ES-I3 (cell line): ENCODE data around the gene ZNF582.
"Not testable (repeated sequence)": the region's sequence is repeated elsewhere in the genome, so short reads cannot be mapped to it uniquely, and the experiment has no call there.

ENCODE experiments used
- H3K36me3 ChIP-seq: 2 replicates; pipeline ENCODE4 v1.6.1; 2013; ENCODE audit warnings: mild to moderate bottlenecking, low read length, control low read depth, moderate library complexity; ENCODE audit not compliant: insufficient read depth
- H3K4me1 ChIP-seq: 2 replicates; pipeline ENCODE4 v1.6.1; 2013; ENCODE audit warnings: mild to moderate bottlenecking, control low read depth, low read length; ENCODE audit not compliant: insufficient read depth
- H3K9ac ChIP-seq: 2 replicates; pipeline ENCODE4 v1.6.1; 2013; ENCODE audit warnings: low read depth, mild to moderate bottlenecking, low read length, moderate library complexity
- H3K9me3 ChIP-seq: 2 replicates; pipeline ENCODE4 v1.6.1; 2013; ENCODE audit warnings: mild to moderate bottlenecking, low read length, moderate library complexity; ENCODE audit not compliant: control insufficient read depth, insufficient read depth

ZNF582 gene

DNA sequence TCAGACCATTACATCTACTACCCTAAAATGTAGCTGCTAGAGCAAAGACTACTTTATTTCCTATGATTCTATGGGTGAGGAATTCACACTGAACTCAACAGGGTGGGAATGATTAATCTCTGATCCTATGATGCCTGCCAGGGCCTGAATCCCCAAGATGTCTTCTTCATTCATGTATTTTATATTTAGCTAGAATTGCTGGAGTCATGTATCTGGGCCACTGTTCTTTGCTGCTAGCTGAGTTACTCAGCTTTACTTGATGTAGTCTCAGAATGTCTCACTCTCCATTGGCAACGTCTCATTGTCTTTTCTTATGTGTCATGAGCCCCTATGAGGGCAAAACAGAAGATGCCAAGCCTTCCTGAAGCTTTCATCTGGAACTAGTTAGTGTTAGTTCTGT is 21.1 kb downstream of the ZNF582 start:
- Histone ChIP-seq H3K4me1 (no peaks in the 10 kb centered on the region), H3K36me3 (peaks cover 40% of the 10 kb centered on the region), H3K9ac (no peak overlapping the region), H3K9me3 (peaks cover 11% of the 10 kb centered on the region)

DNA sequence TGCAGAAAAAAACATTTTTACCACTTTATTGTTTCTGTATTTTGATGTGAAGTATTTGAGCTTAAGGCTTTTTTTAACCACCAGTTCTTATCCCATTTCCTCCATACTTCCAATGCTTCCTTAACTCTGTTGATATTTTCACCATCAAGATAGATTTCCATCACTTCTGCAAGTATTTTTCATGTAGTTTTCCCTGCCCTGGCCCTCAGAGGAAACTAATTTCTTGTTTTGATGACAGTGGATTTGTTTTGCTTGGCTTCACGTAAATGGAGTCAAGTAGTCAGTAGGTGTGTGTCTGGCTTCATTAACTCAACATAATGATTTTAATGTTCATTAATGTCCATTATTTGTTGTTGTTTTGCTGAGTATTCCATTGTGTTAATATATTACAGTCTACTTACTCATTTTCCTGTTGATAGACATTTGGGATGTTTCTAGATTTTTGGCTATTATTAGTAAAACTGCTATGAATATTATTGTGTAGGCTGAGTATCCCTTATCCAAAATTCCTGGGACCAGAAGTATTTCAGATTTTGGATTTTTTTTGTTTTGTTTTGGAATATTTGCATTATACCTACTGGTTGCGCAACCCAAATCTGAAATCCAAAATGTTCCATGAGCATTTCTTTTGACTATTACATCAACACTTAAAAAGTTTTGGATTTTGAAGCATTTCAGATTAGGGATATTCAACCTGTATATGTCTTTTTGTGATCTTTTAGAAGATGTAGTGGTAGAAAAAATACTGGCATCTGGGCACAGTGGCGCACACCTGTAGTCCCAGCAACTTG is 23.3 kb downstream of the ZNF582 start:
- H3K9me3 ChIP-seq, result no peaks in the 10 kb centered on the region; the same call in 1 of the 2 replicates
- H3K4me1 ChIP-seq, result no peaks in the 10 kb centered on the region
- H3K36me3 ChIP-seq, result peaks cover 25% of the 10 kb centered on the region
- no peak overlapping the region for H3K9ac ChIP-seq

DNA sequence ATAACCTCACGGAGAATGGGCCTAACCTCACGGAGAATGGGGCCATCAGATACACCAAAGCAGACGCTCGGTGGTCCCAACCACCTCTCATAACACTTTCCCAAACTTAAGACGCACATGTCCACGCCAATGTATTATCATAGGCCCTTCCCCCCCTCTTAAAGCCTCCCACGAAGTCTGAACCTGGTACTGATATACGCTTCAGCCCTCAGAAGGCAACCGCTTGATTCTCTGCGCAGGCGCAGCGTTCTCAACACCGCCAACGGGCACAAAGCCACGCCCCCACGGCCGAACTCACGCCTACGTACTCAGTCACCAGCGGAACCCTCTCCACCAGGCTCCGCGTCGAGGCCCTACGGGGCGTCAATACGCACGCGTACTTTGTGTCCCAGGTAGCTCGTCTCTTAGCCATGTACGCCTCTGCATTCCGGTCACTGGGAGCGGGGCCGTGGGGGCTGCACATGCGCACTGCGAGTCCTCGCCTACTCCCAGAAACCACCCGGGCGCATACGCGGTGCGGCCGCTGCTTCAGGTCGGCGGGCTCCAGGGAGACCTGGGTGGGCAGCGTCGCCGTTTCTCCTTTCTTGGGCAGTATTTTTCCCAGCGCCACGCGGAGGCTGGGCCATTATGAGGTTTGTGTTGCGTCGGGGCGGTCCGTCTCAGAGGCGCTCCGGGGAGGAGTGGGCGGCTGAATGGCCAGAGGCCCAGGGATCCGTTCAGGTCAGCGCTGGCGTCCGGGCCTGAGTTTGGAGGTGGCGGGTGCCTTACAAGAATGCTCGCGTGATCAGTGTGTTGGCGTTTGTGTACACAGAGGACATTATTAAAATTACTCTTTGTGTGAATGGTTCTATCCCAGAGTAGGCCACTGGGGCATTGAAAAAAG is 25.3 kb downstream of the ZNF582 start:
- no peaks in the 10 kb centered on the region; the same call in 1 of the 2 replicates for H3K9me3 ChIP-seq
- no peaks in the 10 kb centered on the region for H3K4me1 ChIP-seq
- peak overlapping the region; percentile 85 for H3K9ac ChIP-seq
- H3K36me3 ChIP-seq, result peaks cover 7% of the 10 kb centered on the region

DNA sequence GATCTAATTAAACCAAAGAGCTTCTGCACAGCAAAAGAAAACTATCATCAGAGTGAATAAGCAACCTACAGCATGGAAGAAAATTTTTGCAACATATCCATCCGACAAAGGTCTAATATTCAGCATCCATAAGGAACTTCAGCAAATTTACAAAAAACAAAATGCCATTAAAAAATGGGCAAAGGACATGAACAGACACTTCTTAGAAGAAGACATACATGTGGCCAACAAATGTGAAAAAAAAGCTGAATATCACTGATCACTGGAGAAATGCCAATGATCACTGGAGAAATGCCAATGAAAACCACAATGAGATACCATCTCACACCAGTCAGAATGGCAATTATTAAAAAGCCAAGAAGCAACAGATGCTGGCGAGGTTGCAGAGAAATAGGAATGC is 32.5 kb downstream of the ZNF582 start:
- Histone ChIP-seq H3K9ac (no peak overlapping the region), H3K4me1 (no peaks in the 10 kb centered on the region), H3K9me3 (no peaks in the 10 kb centered on the region; the same call in 1 of the 2 replicates), H3K36me3 (no peaks in the 10 kb centered on the region; the same call in 1 of the 2 replicates)

DNA sequence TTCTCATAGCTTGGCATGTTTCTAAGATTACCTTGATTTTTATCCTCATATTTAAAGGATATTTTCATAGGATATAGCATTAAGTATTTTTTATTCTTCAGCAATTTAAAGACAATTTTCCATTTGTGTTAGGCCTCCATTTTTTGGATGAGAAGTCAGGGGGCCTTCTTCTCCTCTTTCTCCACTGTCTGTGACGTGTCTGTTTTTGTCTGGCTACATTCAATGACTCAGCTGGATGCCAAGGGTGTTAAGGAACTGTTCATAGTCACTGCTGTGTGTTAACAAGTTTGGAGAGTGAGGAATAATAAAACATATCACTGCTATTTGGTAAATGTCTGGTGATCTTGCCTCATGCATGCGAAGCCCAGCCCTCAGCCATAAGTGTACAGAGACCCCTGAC is 36.4 kb downstream of the ZNF582 start:
- Histone ChIP-seq H3K36me3 (no peaks in the 10 kb centered on the region; the same call in 1 of the 2 replicates), H3K9me3 (no peaks in the 10 kb centered on the region), H3K9ac (no peak overlapping the region), H3K4me1 (no peaks in the 10 kb centered on the region)

DNA sequence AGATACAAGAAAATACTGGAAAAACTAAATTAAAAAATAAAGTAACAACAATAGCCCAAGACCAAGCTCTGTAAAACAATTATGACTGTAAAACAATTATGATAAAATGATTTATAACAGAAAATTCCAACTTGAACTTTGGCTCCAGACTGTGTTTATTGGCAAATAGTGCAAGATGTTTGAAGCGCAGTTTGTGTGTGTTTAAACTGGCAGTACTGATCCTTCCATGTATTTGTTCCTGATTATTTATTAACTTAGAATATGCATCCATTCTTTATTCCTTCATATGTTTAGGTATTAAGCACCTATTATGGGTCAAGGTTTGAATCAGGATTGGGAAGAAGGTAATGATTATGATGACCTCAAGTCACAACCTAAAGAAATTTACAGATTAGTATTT is 37.8 kb downstream of the ZNF582 start:
- no peaks in the 10 kb centered on the region for H3K9me3 ChIP-seq
- no peaks in the 10 kb centered on the region for H3K36me3 ChIP-seq
- H3K4me1 ChIP-seq, result no peaks in the 10 kb centered on the region; the same call in 1 of the 2 replicates
- no peak overlapping the region for H3K9ac ChIP-seq

DNA sequence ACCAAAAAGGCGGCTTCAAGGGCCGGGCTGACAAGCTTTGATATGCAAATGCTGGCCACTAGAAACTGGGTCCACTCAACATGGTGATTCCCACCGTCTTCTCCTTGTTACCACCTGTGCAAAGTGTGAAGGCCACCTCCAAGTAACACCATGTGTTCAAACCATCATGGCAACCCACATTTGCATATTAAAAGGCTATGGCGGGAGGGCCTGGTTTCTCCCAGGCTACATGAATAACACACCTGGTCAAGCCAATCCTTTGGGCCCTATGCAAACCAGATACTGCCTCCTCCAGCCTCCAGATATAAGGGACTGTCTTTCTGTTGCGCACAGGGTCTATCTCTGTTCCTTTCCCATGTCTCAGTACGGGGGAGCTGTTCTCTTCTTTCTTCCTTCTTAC is 42.1 kb downstream of the ZNF582 start:
- Histone ChIP-seq H3K9me3 (no peaks in the 10 kb centered on the region; the same call in 1 of the 2 replicates), H3K9ac (no peak overlapping the region), H3K4me1 (peaks cover 3% of the 10 kb centered on the region), H3K36me3 (no peaks in the 10 kb centered on the region)

DNA sequence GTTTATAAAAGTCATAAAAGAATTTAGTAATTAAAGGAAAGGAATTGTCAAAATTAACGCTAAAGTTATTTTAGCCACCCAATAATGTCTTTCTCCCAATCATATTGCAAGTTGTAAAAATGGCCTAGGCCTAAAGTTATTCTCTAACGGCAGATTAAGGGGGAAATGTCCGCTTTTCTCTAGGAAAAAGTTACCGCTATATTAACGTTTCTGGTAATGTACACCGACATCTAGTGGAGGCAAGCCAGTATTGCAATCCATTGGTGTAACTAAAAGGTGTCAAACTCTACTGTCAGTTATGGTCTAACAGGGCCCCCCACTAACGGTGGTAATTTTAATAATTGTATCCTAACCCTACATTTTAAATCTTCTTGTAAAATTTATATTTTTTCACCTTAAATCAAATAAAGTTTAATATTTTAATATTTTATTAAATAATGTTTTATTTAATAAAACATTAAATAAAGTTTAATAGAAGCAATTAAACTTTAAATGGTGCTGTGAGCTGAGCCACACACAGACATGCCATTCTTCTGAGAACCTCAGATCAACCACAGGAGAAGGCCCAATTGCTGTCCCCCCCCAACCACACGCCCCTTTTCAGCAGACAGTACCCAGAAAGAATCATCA is 42.8 kb downstream of the ZNF582 start:
- no peaks in the 10 kb centered on the region for H3K36me3 ChIP-seq
- no peaks in the 10 kb centered on the region; the same call in 1 of the 2 replicates for H3K9me3 ChIP-seq
- peaks cover 6% of the 10 kb centered on the region for H3K4me1 ChIP-seq
- H3K9ac ChIP-seq, result no peak overlapping the region

DNA sequence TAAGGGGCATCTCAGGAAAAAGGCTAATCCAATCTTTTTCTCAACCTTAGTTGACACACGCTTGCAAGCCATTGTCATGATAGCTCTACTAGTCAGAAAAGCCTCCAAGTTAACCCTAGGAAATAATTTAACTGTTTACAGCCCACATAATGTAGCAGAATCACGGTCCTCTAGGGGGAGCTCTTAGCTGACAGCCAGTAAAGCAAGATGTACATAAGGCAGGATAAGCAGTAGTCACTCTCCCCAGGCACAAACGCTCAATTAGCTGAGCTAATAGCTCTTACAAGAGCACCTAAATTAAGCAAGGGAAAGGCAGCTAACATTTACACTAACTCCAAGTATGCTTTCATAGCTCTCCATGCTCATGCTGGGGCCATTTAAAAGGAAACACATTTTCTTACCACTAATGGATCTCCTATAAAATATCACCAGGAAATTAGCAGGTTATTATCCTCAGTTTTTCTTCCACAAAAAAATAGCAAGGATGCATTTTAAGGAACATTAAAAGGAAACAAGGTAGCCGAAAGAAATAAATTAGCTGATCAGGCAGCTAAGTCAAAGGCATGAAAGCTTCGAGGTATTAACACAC is 45.0 kb downstream of the ZNF582 start:
- H3K4me1 ChIP-seq, result peaks cover 6% of the 10 kb centered on the region
- no peaks in the 10 kb centered on the region for H3K36me3 ChIP-seq
- H3K9me3 ChIP-seq, result peaks cover 2% of the 10 kb centered on the region; the same call in 1 of the 2 replicates
- H3K9ac ChIP-seq, result no peak overlapping the region

DNA sequence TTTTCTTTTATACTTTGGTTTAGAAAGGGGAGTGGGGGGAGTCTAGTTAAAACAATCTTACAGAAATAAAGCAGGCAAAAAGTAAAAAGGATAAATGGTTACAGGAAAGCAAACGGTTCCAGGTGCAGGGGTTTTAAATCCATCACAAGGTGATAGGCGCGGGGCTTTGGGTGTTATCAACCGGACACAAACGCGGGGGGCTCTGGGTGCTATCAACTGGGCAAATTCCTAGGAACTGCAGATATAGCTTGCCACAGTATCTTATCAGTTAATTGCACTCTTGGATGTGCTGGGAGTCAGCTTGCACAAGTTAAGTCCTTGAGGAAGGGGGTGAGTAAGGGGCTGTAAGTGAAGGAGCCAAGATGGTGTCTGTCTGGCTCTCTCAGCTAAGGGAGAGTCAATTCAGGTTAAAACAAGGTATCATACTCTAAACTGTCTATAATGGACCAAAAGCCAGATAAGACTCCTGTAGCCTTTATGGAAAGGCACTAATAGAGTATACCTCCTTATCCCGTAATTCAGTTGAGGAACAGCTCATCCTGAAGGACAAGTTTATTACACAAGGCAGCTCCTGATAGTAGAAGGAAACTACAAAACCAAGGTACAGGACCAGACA is 46.1 kb downstream of the ZNF582 start:
- Histone ChIP-seq H3K9ac (no peak overlapping the region), H3K9me3 (peaks cover 12% of the 10 kb centered on the region), H3K4me1 (peaks cover 6% of the 10 kb centered on the region), H3K36me3 (no peaks in the 10 kb centered on the region)

DNA sequence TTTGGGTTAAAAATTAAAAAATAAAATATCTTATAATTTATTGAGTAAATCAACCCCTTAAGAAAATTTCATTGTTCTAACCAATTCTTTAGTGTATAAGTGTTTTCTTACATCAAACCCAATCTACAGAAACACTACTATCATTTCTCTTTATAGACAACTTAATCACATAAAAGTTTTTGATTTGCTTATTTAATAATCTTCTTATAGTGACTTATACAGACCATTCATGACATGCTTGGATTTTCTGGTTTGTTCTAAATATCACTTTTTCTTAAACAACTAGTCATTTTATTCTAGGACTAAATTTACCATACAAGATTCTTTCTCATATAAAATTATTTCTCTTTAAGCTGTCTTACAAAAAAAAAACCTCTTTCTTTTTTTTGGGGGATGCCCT is 51.4 kb downstream of the ZNF582 start:
- Histone ChIP-seq H3K4me1 (peaks cover 4% of the 10 kb centered on the region; the same call in 1 of the 2 replicates), H3K36me3 (no peaks in the 10 kb centered on the region), H3K9me3 (peaks cover 22% of the 10 kb centered on the region), H3K9ac (no peak overlapping the region)

DNA sequence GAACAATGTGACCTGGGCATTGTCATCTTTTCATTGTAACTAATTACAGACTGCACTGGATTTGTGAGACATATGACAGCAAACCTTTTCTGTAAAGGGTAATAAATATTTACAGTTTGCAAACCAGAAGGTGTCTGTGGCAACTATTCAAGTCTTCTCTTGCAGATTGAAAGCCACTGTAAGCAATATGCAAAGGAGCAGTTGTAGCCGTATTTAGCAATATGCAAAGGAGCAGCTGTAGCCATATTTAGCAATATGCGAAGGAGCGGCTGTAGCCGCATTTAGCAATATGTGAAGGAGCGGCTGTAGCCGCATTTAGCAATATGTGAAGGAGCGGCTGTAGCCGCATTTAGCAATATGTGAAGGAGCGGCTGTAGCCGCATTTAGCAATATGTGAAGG is 54.3 kb downstream of the ZNF582 start:
- not testable (repeated sequence) for H3K9ac ChIP-seq
- H3K9me3 ChIP-seq, result peaks cover 22% of the 10 kb centered on the region

DNA sequence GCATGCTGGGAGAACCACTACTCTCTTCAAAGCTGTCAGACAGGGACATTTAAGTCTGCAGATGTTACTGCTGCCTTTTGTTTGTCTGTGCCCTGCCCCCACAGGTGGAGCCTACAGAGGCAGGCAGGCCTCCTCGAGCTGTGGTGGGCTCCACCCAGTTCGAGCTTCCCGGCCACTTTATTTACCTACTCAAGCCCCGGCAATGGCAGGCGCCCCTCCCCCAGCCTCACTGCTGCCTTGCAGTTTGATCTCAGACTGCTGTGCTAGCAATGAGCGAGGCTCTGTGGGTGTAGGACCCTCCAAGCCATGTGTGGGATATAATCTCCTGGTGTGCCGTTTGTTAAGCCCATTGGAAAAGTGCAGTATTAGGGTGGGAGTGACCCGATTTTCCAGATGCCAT is 56.3 kb downstream of the ZNF582 start:
- H3K9me3 ChIP-seq, result not testable (repeated sequence)

More for the DNA sequence above, 54.3 kb downstream of the ZNF582 start:
- not testable (repeated sequence) for H3K36me3 ChIP-seq, H3K4me1 ChIP-seq

DNA sequence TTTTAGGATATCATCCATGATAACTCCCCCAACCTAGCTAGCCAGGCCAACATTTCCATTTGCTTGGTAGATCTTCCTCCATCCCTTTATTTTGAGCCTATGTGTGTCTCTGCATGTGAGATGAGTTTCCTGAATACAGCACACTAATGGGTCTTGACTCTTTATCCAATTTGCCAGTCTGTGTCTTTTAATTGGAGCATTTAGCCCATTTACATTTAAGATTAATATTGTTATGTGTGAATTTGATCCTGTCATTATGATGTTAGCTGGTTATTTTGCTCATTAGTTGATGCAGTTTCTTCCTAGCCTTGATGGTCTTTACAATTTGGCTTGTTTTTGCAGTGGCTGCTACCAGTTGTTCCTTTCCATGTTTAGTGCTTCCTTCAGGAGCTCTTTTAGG is 58.0 kb downstream of the ZNF582 start:
- not testable (repeated sequence) for H3K9me3 ChIP-seq, H3K4me1 ChIP-seq, H3K9ac ChIP-seq, H3K36me3 ChIP-seq

More for the DNA sequence above, 56.3 kb downstream of the ZNF582 start:
- not testable (repeated sequence) for H3K4me1 ChIP-seq, H3K9ac ChIP-seq, H3K36me3 ChIP-seq
